ENCODE results near the gene CCDC33.

CCDC33 gene

DNA sequence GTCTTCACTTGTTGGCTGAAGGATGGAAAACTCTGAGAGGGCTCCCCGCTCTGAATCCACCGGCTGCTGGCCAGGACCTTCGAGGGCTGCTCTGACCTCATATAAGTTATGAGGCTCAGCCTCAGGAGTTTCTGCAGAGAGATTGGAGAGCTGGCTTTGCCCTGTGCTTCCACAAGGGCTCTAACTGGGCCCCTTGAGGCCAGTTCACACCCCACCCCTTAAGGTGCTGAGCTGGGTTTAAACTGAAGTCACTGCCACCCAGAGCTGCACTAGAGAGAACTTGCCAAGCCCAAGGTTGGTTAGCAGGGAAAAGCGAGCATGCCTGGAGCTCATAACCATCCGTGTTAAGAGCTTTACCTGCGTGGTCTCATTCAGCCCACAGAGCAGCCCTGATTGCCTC, 2.8 kb upstream of the CCDC33 start:
- no peak for DNase-seq

DNA sequence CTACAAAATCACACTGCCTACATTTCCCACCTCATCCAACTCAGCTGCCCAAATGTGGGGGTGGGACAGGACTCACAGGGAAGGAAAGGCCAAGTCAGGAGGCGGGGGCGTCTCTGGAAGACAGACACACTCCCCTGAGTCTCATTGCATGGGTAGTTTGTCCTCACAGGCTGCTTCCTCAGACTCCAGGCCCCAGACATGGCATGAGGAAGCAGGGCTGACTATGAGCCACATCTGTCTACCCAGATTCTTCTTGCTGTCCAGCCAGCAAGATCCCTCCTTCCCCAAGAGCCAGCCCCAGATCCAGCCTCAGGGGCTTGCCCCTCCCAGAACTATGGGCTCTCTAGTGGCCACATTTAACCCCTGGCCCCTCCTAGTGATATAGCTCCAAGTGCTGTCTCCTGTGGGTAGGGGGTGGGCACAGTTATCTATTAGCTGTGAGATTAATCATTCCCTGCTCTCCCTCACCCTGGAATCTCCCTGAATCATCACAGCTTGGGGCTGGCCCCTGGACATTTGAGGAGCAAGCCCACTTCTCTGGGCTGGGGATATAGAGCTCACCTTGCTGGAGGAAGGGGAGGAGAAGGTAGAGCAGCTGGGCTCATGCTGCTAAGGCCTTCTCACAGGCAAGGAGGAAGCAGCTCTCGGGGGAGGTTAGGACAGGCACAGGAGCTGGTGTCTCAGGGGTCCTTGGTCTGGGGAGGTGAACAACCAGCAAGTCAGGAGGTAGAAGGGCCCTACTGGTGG, 2.1 kb upstream of the CCDC33 start:
- DNase-seq: no peak

DNA sequence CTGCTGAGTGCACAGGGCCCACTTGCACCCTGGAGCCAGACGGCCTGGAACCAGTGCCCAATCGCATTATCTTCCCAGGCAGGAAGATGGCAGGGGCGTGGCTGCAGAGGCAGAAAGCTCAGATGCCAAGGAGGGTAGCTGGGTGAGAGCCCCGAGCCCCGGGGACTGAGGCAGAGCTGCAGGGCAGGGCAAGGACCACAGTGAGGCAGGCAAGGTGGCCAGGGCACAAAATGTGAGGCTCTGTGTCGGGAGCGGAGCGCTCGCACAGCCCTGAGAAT, 1.6 kb upstream of the CCDC33 start:
- no peak for DNase-seq

GRCh38 chr15:74239051-74239705, 3.1 kb downstream of the CCDC33 start:
- peak; percentile 46 for DNase-seq

DNA sequence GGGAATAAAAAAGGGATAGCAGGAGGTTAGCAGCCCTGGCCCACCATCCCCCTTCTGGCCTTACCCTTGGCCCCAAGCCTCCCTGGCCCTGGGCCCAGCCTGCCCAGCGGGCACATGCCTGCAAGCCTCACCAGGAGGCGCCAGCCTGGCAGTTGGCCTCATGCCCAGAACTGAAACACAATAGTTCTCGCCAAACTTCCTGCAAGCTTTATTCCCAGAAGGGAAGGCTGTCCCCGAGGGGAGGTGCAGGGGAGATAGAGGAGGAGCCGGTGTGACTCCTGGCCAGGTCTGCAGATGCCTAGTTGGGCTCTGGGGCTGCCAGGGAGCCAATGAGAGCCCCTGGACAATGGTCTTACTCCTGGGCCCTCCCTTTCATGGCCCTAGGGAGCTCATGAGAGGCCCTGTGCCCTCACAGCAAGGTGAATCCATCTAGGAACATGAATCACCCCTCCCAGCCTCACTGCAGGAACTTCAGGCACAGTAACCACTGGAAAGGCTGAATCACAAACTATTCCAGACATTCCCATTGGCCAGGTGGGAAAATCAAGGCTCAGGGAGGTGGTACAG, 4.0 kb downstream of the CCDC33 start:
- DNase-seq: peak; percentile 92

DNA sequence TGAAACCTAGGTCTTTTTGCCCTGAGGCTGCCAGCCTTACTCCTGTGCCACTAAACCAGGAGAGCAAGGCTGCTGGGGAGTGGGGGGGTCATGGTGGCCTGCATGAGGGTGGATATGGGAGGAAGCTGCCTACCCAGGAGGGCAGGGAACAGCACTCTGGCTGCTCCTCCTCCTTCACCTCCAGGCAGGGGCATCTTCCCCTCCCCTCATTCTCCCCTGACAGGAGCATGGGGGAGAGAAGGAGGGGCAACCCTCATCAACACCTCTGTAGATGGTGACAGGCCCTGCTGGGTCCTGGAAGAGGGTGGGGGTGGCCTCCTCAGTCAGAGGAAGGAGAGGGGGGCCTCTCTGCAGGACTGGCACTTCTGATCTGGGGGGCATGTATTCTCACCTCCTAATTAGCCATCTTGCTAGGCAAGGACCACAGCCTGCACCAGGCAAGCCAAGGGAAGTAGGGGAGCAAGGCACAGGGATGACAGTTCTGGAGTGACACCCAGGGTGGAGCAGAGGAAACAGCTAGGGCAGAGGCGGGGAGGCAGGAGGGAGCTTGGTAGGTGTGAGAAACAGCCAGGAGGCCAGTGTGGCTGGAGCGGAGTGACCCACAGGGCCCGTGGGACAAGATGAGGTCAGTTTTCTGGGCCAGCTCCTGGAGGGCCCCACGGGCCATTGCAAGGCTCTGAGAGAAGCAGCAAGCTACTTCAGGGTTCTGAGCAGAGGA, 4.9 kb downstream of the CCDC33 start:
- no peak for DNase-seq

DNA sequence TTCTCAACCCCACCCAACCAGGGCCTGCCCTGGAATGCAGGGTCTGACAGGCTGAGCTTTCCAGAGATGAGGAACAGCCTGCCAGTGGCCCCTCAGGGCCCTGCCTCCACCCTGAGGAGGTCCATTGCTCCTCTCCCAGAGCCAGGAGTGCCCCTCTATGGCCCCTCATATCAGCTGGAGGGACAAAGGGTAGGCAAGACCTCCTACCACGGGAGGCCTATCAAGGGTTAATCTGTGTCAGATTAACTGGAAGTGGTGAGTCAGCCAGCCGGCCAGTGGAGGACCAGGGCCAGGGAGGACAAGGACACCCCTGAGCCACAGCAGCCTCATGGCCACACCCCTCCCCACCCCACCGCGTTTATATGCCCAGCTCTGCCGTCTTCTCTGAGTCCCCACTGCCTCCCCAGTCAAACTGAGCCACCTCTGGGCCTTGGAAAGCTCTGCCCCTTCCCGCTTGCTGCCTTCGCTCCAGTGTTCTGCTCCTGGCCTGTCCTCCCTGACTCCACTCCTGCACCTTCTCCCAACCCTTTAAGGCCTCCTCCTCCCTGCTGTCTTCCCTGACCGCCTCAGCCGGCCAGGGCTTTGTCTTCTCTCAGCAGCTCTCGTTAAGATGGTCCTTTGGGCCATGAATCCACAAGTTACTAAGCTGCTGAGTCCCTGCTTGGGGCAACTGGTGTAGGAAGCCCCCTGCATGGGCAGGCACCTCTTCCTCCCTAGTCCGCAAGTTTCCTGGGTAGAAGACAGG, 6.5 kb downstream of the CCDC33 start:
- DNase-seq: no peak

DNA sequence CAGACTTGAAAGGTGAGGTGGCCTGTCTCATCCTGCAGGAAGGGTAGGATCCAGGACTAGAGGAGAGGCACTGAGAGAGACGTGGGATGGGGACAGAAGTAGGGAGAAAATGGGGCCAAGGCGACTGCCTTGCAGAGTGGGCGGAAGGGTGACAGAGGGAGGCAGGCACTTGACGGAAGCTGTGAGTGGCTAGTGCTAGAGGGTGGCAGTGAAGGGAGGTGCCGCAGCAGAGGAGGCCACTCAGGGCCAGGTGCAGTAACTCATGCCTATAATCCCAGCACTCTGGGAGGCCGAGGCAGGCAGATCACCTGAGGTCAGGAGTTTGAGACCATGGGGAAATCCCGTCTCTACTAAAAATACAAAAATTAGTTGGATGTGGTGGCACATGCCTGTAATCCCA, 7.3 kb downstream of the CCDC33 start:
- DNase-seq: peak; percentile 67

DNA sequence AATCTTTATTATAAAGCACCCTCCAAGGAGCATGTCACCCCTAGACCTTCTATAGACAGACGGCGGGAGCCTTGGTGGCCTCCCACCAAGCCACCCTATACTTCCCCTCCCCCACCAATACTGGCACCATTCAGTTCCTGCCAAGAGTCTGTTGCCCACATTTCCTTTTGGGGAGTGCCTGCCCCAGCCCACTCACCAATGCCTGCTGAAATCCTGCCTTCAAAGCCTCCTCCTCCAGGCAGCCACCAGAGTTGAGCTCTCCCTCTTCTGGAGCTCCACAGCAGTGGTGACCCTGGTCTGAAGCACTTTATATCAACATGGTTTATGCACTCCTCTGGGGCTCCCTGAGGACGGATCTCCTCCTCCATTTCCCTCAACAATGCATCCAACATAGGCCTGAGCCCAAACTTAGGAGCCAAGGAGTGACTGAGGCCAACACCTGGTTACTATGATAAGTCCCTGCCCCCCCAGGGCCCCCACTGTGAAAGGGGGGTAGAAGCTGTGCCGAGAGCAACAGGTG, 8.8 kb downstream of the CCDC33 start:
- no peak for DNase-seq

GRCh38 chr15:74245342-74245931, 9.3 kb downstream of the CCDC33 start:
- DNase-seq: peak; percentile 82

DNA sequence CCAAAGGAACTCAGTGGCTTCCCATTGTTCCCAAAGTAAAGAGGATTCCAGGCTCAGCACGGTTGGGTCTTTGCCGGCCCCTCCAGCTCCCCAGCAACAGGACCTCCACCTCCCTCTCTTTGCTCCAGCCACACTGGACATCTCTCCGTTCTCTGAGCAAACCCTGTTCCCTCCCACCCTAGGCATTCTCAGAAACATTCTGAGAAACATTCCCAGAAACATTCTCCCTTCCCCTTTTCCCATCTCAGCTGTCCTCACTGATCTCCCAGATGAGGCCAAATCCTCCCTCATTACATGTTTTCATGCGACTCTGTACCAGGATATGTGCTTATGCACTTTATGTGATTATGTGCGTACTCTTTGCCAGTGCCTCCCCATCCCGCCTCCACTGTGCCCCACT, 14.1 kb downstream of the CCDC33 start:
- no peak for DNase-seq

- no peak for DNase-seq
Measured at GRCh38 chr15:74251131-74251811, 15.1 kb downstream of the CCDC33 start.

GRCh38 chr15:74252291-74252690, 16.2 kb downstream of the CCDC33 start:
- no peak for DNase-seq

GRCh38 chr15:74252721-74253120, 16.6 kb downstream of the CCDC33 start:
- no peak for DNase-seq

GRCh38 chr15:74253211-74253921, 17.2 kb downstream of the CCDC33 start:
- no peak for DNase-seq

DNA sequence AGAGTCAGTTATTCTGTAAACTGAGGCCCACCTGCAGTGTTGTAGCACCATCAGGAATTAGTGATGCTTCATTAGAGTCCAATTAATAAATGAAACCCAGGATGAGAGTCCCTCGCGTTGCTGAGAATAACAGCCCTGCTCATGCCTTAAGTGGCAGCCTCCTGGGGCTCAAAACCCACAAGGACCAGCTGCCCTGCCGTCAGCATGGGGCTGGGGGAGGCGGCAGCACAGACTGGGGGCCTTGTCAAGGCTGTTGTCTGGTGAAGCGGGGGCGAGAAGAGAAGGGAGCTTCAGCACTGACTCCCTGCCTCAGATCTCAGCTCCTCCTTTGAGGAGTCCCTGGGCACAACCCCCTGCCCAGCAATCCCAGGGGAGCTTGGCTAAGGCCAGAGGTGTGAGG, 21.0 kb downstream of the CCDC33 start:
- no peak for DNase-seq

GRCh38 chr15:74257623-74258022, 21.5 kb downstream of the CCDC33 start:
- DNase-seq: no peak

GRCh38 chr15:74258456-74259291, 22.5 kb downstream of the CCDC33 start:
- DNase-seq: no peak

GRCh38 chr15:74259292-74259648, 23.1 kb downstream of the CCDC33 start:
- no peak for DNase-seq

- no peak for DNase-seq
Measured at GRCh38 chr15:74259821-74260607, 23.9 kb downstream of the CCDC33 start.
